GM23248 (cell line): Measurements from ENCODE around the gene TMCO4.

Experiments
- EZH2 ChIP-seq: fragments of 200-600 bp; sonication (generic); IDR thresholded peaks from 2 replicates; pipeline ENCODE4 v1.6.1; 2018; ENCODE audit warnings: antibody characterized with exemption, mild to moderate bottlenecking; ENCODE audit not compliant: insufficient read depth, poor library complexity, severe bottlenecking
- EZH2phosphoT487 ChIP-seq: fragments of 200-600 bp; sonication (generic); IDR thresholded peaks from 2 replicates; pipeline ENCODE4 v1.6.1; 2018; ENCODE audit warnings: antibody characterized with exemption, moderate library complexity, mild to moderate bottlenecking, low read depth; ENCODE audit not compliant: insufficient read depth

- TF ChIP-seq EZH2 (no peak), EZH2phosphoT487 (no peak)
These were observed 27.7 kb downstream of the TMCO4 start for GRCh38 chr1:19772053-19772452.
